Measurements from ENCODE around the gene MMP24OS. TPM values are rescaled to one million over a fixed set of nuclear protein-coding genes. Genes with fewer than 3 reads are reported as not detected.
"Not testable (repeated sequence)": the region's sequence is repeated elsewhere in the genome, so short reads cannot be mapped to it uniquely, and the experiment has no call there.

The MMP24OS gene
- total and polyA plus RNA-seq, 10 of the 15 experiments (the other 5 are each of a cell fraction or from before 2014, with no cell fraction given): 2.0 to 30.9 (median 10.9) TPM

GRCh38 chr20:35254448-35254999 is 23.4 kb downstream of the MMP24OS start (continued):
- TF ChIP-seq ZBTB11 (CRISPR knock-in tag; IDR thresholded peaks at IDR 0.05) (no peak), KLF5 (IDR thresholded peaks at IDR 0.05; ENCODE audit: partially characterized antibody) (no peak)

GRCh38 chr20:35253010-35253409 is 24.9 kb downstream of the MMP24OS start:
- H3K27ac ChIP-seq (ENCODE audit: control insufficient read depth, insufficient read depth): no peak overlapping the region
- SMC1A ChIA-PET (ENCODE audit: uncharacterized antibody, unreplicated experiment): interaction anchor here (0.6 to 1.6 kb wide), 2 partner anchors 15 to 60 kb away, joined by 3 to 4 read pairs; no protein-coding TSS in a partner anchor
- CTCF ChIA-PET: no interaction called here
- H3K9me3 ChIP-seq (replicated peaks; ENCODE audit: control insufficient read depth, insufficient read depth, low read length): no peaks in the 10 kb centered on the region
- H3K79me2 ChIP-seq (ENCODE audit: control insufficient read depth, insufficient read depth, low read length): no peaks in the 10 kb centered on the region
- no peaks in the 10 kb centered on the region for H4K20me1 ChIP-seq (ENCODE audit: control insufficient read depth, insufficient read depth)
- ATAC-seq: no peak
- in situ Hi-C loops (cut with MboI) (loop anchor here (25.0 kb wide), 1 partner anchor 416 kb away; the partner anchor contains the start of gene NCOA6), intact Hi-C loops (cut with micrococcal nuclease; ENCODE audit: unreplicated experiment) (no loop called here)
- POLR2A ChIA-PET: no interaction called here
- no peaks in the 10 kb centered on the region for H3K27me3 ChIP-seq (replicated peaks in 1 of 2; ENCODE audit: control insufficient read depth in 2 of 2, insufficient read depth in 2 of 2, low read length in 1 of 2)
- TF ChIP-seq EZH2 (IDR thresholded peaks at IDR 0.05; ENCODE audit: borderline replicate concordance, control insufficient read depth, low read depth, low read length): no peak
- RAD21 ChIA-PET (ENCODE audit: unreplicated experiment): no interaction called here
- H3K9ac ChIP-seq (ENCODE audit: control insufficient read depth, insufficient read depth, low read length): no peak overlapping the region
- no peak overlapping the region for H2AFZ ChIP-seq (ENCODE audit: control insufficient read depth, low read depth, low read length)
- FAIRE-seq: no peak
- peaks cover 20% of the 10 kb centered on the region for H3K4me1 ChIP-seq (ENCODE audit: control insufficient read depth, insufficient read depth, low read length)
- H3K4me3 ChIP-seq: no peak overlapping the region
- no peak for DNase-seq (ENCODE audit: low read depth, low spot score)
- no peak overlapping the region for H3K4me2 ChIP-seq (ENCODE audit: control insufficient read depth, insufficient read depth)
- 67% methylated on average over 3 of the region's 3 CpGs for WGBS (ENCODE audit: insufficient coverage, insufficient replicate concordance, low lambda C conversion rate, missing lambda C conversion rate)
- BruUV-seq (replicated peaks): no TSS peak
- no peaks in the 10 kb centered on the region for H3K36me3 ChIP-seq (ENCODE audit: control insufficient read depth in 2 of 2, insufficient read depth in 2 of 2, low read length in 1 of 2)

GRCh38 chr20:35252598-35252997 is 25.3 kb downstream of the MMP24OS start:
- H3K4me3 ChIP-seq; BruUV-seq (replicated peaks); SMC1A ChIA-PET (ENCODE audit: uncharacterized antibody, unreplicated experiment); CTCF ChIA-PET; H3K36me3 ChIP-seq (ENCODE audit: control insufficient read depth in 2 of 2, insufficient read depth in 2 of 2, low read length in 1 of 2); intact Hi-C loops (cut with micrococcal nuclease; ENCODE audit: unreplicated experiment); H3K4me2 ChIP-seq (ENCODE audit: control insufficient read depth, insufficient read depth); H3K27me3 ChIP-seq (replicated peaks in 1 of 2; ENCODE audit: control insufficient read depth in 2 of 2, insufficient read depth in 2 of 2, low read length in 1 of 2); H3K9ac ChIP-seq (ENCODE audit: control insufficient read depth, insufficient read depth, low read length); H4K20me1 ChIP-seq (ENCODE audit: control insufficient read depth, insufficient read depth); ATAC-seq; H3K79me2 ChIP-seq (ENCODE audit: control insufficient read depth, insufficient read depth, low read length); H3K9me3 ChIP-seq (replicated peaks; ENCODE audit: control insufficient read depth, insufficient read depth, low read length); FAIRE-seq; DNase-seq (ENCODE audit: low read depth, low spot score); H2AFZ ChIP-seq (ENCODE audit: control insufficient read depth, low read depth, low read length); POLR2A ChIA-PET: not testable (repeated sequence)
- RAD21 ChIA-PET (ENCODE audit: unreplicated experiment): interaction anchor here (1.4 kb wide), 1 partner anchor 108 kb away, joined by 4 read pairs; no protein-coding TSS in a partner anchor
- peak overlapping the region; percentile 54; the same call in 1 of the 2 replicates for H3K27ac ChIP-seq (ENCODE audit: control insufficient read depth, insufficient read depth)
- peaks cover 20% of the 10 kb centered on the region for H3K4me1 ChIP-seq (ENCODE audit: control insufficient read depth, insufficient read depth, low read length)
- in situ Hi-C loops (cut with MboI): loop anchor here (25.0 kb wide), 1 partner anchor 415 kb away; the partner anchor contains the start of gene NCOA6
- 100% methylated on average over 1 of the region's 2 CpGs for WGBS (ENCODE audit: insufficient coverage, insufficient replicate concordance, low lambda C conversion rate, missing lambda C conversion rate)
